NB4 (cell line): ENCODE measurements around the gene ZNF578.
"Not testable (repeated sequence)": the region's sequence is repeated elsewhere in the genome, so short reads cannot be mapped to it uniquely, and the experiment has no call there.

ENCODE experiments used
- DNase-seq: peaks from one replicate; pipeline ENCODE4 v3.0.0; 2010; ENCODE audit warnings: low read depth
- H3K4me3 ChIP-seq: one replicate; pipeline ENCODE4 v1.5.1; 2011; ENCODE audit warnings: mild to moderate bottlenecking, low read depth, low read length, moderate library complexity
- CTCF ChIP-seq: IDR thresholded peaks from one replicate; pipeline ENCODE4 v1.5.1; 2012; ENCODE audit warnings: low read depth, low read length
- MYC ChIP-seq: IDR thresholded peaks from 2 replicates; pipeline ENCODE4 v1.6.1; 2011; ENCODE audit warnings: low read depth, low read length
- POLR2A ChIP-seq: IDR thresholded peaks from 2 replicates; pipeline ENCODE4 v1.6.1; 2011; ENCODE audit warnings: mild to moderate bottlenecking; ENCODE audit not compliant: insufficient read length; ENCODE audit errors: extremely low read depth
- TF ChIP-seq, protein P1 (sequence below): IDR thresholded peaks from 2 replicates; pipeline ENCODE4 v1.6.1; 2011; ENCODE audit warnings: low read depth, low read length

Gene ZNF578

DNA sequence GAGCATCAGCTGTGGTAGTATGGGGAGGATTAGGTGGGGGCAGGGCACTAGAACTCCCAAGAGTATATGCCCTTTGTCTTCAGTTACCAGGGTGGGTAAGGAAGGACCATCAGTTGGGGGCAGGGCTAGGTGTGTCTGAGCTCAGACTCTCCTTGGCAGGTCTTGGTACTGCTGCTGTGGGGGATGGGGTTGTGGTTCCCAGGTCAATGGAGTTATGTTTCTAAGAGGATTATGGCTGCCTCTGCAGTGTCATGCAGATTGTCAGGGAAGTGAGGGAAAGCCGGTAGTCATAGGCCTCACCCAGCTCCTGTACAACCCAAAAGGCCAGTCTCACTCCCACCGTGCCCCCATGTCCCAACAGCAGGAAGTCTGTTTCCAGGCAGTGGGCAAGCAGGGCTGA, 8.8 kb upstream of the ZNF578 start:
- TF ChIP-seq, protein P1, sequence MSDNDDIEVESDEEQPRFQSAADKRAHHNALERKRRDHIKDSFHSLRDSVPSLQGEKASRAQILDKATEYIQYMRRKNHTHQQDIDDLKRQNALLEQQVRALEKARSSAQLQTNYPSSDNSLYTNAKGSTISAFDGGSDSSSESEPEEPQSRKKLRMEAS, result no peak
- TF ChIP-seq MYC (no peak), POLR2A (no peak), CTCF (no peak)
- no peak for DNase-seq
- no peak overlapping the region for H3K4me3 ChIP-seq

DNA sequence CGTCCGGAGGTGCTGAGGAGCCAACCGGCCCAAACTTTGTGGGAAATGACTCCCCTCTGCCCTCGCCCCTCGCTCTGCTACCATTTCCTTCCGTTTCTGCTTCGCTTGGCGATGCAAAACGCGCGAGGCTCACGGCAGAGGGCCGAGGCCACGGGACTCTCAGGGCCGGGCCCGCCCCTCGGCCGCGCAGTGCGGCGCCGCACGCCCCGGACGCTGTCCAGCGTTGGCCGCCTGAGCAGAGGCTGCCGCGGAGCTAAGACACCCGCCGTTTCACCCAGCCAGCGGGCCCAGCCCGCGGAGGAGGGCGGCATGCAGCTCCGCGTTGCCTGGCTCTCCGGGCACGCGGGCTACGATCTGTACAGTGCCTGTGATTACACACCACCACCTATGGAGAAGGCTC, 2.1 kb upstream of the ZNF578 start:
- no peak for DNase-seq
- TF ChIP-seq, protein P1, result no peak
- TF ChIP-seq CTCF, result no peak
- no peak for TF ChIP-seq POLR2A
- no peak for TF ChIP-seq MYC
- no peak overlapping the region for H3K4me3 ChIP-seq

- H3K4me3 ChIP-seq, result no peak overlapping the region
- DNase-seq, result peak; percentile 57
- TF ChIP-seq, protein P1, result no peak
- TF ChIP-seq CTCF, result peak; percentile 19
These were observed 11.6 kb downstream of the ZNF578 start for GRCh38 chr19:52464798-52465470.

DNA sequence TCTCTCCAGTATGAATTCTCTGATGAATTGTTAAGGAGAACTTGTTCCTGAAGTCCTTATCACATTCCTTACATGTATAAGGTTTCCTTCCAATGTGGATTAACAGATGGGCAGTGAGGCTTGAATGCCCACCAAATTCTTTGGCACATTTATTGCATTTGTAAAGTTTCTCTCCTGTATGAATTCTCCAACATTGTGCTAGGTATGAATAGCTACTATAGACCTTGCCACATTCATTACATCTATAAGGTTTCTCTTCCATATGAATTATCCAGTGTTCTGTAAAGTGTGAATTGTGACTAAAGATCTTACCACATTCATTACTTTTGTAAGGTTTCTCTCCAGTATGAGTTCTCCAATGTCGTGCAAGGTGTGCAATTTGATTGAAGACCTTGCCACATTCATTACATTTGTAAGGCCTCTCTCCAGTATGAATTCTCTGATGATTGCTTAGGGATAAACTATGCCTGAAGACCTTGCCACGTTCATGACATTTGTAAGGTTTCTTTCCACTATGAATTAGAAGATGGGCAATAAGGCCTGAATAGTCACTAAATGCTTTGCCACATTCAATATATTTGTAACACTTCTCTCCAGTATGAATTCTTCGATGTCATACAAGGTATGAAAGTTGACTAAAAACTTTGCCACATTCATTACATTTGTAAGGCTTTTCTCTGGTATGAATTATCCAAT, 20.4 kb downstream of the ZNF578 start:
- no peak for TF ChIP-seq CTCF
- TF ChIP-seq MYC, result no peak
- TF ChIP-seq POLR2A, result no peak
- TF ChIP-seq, protein P1, result no peak
- H3K4me3 ChIP-seq, result no peak overlapping the region
- DNase-seq, result peak; percentile 21

DNA sequence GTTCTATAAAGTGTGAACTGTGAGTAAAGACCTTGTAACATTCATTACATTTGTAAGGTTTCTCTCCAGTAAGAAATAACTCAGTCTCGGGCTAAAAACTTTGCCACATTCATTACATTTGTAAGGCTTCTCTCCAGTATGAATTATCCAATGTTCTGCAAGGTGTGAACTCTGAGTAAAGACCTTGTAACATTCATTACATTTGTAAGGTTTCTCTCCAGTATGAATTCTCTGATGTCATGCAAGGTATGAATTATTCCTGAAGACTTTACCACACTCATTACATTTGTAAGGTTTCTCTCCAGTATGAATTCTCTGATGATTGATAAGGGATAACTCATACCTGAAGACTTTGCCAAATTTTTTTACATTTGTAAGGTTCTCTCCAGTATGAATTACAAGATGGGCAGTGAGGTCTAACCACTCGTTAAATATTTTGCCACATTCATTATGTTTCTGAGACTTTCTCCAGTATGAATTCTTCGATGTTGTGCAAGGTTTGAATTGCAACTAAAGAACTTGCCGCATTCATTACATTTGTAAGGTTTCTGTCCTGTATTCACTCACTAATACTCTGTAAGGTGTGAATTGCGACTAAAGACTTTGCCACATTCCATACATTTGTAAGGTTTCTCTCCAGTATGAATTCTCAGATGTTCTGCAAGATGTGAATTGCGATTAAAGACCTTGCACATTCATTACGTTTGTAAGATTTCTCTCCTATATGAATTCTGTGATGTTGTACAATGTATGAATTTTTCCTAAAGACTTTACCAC, 21.2 kb downstream of the ZNF578 start:
- no peak for DNase-seq
- TF ChIP-seq CTCF (no peak), MYC (no peak), POLR2A (no peak)
- TF ChIP-seq, protein P1, result no peak
- H3K4me3 ChIP-seq, result no peak overlapping the region

DNA sequence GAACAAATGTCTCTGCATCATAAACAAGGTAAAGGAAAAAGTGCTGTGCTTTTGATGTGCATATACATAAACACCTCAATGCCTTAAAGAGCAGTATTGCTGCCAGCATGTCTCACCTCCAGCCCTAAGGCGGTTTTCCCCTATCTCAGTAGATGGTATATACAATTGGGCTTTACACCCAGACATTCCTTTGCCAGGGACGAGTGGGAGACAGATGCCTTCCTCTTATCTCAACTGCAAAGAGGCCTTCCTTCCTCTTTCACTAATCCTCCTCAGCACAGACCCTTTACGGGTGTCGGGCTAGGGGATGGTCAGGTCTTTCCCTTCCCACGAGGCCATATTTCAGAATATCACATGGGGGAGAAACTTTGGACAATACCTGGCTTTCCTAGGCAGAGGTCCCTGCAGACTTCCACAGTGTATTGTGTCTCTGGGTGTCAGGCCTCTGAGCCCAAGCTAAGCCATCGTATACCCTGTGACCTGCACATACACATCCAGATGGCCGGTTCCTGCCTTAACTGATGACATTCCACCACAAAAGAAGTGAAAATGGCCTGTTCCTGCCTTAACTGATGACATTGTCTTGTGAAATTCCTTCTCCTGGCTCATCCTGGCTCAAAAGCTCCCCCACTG, 30.9 kb downstream of the ZNF578 start:
- H3K4me3 ChIP-seq, DNase-seq: not testable (repeated sequence)

- H3K4me3 ChIP-seq, DNase-seq: not testable (repeated sequence)
These were observed 31.7 kb downstream of the ZNF578 start for GRCh38 chr19:52485064-52485463.

- not testable (repeated sequence) for DNase-seq
These were observed 32.3 kb downstream of the ZNF578 start for GRCh38 chr19:52485561-52486240.

More at GRCh38 chr19:52485561-52486240, 32.3 kb downstream of the ZNF578 start:
- not testable (repeated sequence) for H3K4me3 ChIP-seq
